Activated naive CD8-positive, alpha-beta T cell treated with anti-CD3 and anti-CD28 coated beads, Interleukin-2, amount 50 U/mL, for 16 hours (primary cell): ENCODE measurements around the gene ANKRD26.
A peak's percentile ranks its signal among the peaks of the same experiment; 100 is the strongest.
"Not testable (repeated sequence)": the region's sequence is repeated elsewhere in the genome, so short reads cannot be mapped to it uniquely, and the experiment has no call there.

Source experiments
- DNase-seq: peaks from one replicate; pipeline ENCODE4 v3.0.0-alpha.2; 2020; ENCODE audit warnings: low read depth, low spot score

ANKRD26 gene

GRCh38 chr10:27099916-27100812 is at the start of gene ANKRD26:
Gene ANKRD26 (minus strand): TSS chr10:27100494. CDS start chr10:27100326, 168 bp downstream.
- peak; percentile 84 for DNase-seq

- DNase-seq = no peak
These were observed 47.4 kb upstream of the ANKRD26 start for GRCh38 chr10:27147701-27148100.

DNA sequence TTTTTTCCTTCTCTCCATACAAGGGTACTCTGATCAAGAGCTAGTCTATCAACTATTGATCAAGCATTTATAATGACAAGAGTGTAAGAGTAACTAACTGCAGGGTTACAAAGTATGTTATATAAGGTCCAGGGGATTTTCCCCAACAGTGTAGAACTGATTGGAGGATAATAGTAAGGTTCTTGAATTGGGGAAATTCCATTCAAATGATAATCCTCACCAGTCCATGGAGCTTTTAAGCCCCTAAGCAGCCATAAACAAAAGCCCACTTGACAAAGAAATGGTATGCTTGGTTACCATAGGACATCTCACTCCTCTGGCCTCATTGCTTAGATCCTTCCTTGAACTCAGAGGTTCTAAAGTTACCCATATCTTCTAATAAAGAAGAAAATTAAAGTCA is 45.6 kb upstream of the ANKRD26 start:
- DNase-seq = no peak

DNA sequence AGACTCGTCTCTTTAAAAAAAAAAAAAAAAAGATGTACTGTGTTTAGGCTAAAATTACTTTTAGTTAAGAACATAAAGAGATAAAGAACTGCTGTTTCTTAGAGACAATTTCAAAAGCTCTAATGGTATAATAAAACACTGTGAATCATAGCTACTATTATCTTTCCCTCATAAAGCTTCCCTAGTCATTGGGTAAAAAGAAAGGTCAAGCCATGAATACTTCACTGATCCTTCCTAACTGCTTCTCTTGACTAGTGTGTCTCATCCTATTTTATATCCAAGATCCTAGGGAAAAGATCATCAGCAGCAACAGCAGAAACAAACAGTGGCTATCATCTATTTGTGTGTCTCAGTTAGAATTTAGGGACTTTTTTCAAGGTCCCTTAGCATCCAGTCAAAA is 43.4 kb upstream of the ANKRD26 start:
- DNase-seq = no peak

DNA sequence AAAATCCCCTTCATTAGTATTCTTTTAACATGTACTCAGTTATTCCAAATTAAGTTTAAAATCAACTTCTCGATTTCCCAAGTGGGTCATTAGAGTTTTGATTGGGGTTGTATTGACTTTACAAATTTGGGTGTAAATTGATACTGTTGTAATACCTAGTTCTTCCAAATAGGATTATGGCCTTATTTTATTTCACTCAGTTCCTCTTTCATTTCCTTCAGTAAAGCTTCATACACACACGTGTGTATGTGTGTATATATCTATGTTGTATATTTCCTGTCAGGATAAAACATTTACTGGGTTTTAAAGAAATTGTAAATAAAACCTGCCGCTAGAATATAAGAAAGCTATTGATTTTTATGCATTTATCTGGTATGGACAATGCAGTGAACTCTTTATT is 38.0 kb upstream of the ANKRD26 start:
- DNase-seq = no peak

GRCh38 chr10:27134371-27134770 is 34.1 kb upstream of the ANKRD26 start:
- no peak for DNase-seq

GRCh38 chr10:27108165-27108564 is 7.9 kb upstream of the ANKRD26 start:
- no peak for DNase-seq

DNA sequence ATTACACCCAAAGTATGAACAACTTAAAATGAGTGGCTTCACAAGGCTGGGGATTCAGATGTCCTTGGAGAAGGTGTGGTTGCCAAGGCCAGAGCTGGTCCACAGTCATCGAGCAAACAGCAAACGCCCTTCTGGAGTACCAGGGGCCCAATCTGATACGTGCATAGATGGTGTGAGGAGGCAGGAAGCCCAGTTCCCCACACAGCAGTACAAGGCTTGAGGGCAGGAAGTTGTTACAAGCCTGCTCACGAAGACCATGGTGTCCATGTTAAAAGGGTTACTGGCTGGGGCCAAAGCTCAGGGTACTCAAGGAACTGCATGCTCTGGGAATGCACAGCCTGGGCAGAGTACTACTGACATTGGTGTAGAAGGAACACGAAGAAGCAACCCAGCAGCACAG is 4.6 kb upstream of the ANKRD26 start:
- no peak for DNase-seq

DNA sequence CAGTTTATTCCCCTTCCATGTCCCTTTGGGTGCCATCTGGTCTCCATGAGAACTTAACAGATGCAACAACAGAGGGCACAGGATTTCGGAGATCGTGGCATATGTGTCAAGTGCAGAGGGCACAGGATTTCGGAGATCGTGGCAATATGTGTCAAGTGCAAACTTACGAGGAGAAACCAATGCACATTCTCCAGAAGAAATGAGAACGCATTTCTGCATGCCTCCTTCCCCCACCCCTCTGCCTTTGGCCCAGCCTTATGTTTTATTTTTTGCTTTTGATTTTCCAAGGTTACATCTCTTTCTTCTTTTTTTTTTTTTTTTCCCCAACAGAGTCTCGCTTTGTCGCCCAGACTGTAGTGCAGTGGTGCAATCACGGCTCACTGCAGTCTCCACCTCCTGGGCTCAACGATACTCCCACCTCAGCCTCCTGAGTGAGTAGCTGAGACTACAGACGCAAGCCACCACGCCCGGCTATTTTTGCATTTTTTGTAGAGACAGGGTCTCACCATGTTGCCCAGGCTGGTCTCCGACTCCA is 586 bp upstream of the ANKRD26 start:
- DNase-seq = no peak

GRCh38 chr10:27099448-27099847 is 846 bp downstream of the ANKRD26 start:
- DNase-seq = no peak

GRCh38 chr10:27088119-27089044 is 11.9 kb downstream of the ANKRD26 start:
- DNase-seq = no peak

DNA sequence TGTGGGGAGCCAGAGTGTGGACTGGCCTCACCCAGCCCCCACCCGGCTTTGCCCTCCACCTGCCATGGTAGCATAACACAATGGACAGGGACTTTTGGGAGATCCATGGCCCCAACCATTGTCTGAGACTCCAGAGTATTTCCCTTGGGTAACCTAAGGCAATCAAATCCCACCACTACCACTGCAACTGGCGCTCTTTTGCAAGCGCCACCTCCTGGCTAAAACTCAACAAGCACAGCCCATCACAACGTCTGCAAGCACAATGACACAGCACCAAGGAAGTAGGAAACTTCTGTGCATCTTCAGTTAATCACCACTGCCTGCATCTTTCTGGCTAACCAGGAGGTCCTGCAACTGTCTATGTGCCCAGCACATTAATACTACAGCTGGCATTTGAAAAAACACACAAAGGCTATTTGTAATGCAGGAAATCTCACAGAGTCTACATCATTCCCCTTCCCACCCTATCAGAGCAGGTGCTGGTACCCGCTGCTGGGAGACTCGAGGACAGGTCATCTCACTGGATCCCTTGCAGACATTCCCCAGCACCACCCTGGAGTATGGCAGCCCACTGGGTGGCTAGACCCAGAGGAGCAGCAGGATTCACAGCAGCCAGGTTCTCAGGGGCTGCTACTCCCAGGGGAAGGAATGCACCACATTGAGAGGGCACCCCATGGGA is 27.7 kb downstream of the ANKRD26 start:
- no peak for DNase-seq

DNA sequence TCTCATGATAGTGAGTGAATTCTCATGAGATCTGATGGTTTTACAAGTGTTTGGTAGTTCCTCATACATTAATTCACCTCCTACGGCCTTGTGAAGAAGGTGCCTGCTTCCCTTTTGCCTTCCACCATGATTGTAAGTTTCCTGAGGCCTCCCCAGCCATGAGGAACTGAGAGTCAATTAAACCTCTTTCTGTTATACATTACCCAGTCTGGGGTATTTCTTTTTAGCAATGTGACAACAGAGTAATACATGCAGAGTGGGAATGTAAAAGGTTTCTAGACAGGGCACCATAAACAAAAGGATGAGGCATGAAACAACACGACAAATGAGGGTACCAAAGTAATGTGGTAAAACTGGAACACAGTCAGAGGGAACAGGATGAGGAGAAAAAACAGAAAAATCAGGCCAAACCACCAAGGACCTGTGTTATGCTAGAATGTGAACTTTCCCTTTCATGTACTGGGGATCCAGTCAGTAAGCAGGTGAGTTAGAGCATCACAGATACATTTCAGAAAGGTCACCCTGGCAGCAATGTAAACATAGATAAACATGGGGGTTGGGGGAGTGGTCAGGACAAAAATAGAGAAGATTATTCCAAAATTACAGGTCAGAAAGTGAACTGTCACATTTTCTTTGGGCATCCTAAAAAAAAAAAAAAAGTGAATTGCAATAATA is 31.9 kb downstream of the ANKRD26 start:
- DNase-seq = no peak

DNA sequence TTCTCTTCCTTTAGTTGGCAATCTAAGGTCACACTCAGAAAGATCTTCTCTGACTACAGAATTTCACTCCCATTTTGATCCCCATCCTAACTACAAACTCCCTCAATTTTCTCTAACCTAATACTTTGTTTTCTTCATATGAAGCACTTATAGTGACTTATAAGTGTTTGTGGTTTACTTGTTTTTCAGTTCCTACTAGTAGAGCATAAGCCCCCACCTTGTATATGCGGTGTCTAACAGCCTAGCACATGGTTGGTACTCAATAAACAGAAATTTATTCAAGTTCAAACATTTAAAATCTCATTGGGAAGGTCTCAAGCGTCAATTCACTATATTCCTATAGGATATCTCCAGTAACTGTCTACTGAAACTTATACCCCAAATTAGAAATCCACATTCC is 35.2 kb downstream of the ANKRD26 start:
- DNase-seq = no peak

GRCh38 chr10:27052656-27053055 is 47.6 kb downstream of the ANKRD26 start:
- no peak for DNase-seq

- not testable (repeated sequence) for DNase-seq
These were observed 55.0 kb downstream of the ANKRD26 start for GRCh38 chr10:27045247-27045646.

GRCh38 chr10:27041196-27041595 is 59.1 kb downstream of the ANKRD26 start:
- DNase-seq = no peak

DNA sequence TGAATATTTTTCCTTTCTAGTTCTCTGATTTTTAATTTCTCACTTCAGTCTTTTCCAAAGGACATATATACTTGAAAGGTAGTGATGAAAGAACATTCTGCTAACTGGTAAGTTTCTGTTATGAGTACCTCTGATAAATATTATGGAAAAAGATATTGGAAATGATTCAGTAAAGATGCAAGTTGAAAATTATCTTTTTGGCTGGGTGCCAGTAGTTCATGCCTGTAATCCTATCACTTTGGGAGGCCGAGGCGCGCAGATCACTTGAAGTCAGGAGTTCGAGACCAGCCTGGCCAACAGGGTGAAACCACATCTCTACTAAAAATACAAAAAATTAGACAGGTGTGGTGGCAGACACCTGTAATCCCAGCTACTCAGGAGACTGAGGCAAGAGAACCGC is 62.1 kb downstream of the ANKRD26 start:
- no peak for DNase-seq

DNA sequence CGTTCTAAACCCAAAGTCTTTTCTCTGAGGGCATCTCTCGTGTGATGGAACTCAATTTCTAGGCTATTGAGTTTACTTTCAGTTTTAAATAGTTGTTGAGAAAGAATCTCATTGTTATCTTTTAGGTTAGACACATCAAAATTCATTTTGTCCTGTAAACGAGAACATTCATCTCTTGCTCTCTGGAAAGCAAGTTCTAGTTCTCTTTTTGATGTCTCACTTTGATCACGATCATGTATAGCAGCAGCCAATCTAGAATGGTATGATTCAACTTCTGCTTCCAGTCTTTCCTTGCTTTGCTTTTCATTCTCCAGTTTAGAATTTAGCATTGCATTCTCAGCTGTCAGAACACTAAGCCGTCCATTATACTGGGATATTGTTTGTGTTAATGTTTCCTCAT is 65.1 kb downstream of the ANKRD26 start:
- DNase-seq = no peak

- no peak for DNase-seq
These were observed 70.2 kb downstream of the ANKRD26 start for GRCh38 chr10:27030060-27030459.

DNA sequence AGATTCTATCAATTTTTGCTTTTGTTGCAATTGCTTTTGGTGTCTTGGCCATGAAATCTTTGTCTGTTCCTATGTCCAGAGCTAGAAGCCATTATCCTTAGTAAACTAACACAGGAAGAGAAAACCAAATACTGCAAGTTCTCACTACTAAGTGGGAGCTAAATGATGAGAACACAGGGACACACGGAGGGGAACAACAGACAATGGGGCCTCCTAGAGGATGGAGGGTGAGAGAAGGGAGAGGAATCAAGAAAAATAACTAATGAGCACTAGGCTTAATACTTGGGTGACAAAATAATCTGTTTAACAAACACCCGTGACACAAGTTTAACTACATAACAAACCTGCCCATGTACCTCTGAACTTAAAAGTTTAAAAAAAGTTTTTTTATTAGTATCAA is 78.2 kb downstream of the ANKRD26 start:
- DNase-seq = no peak
